Neural cell (in vitro differentiated cells): Measurements from ENCODE around the gene PDGFB. TPM values are rescaled to one million over a fixed set of nuclear protein-coding genes. Genes with fewer than 3 reads are reported as not detected.

Experiments
- H2AFZ ChIP-seq: fragments of 200-600, 300-800 bp; sonication (generic), shearing (Covaris generic); 2 replicates; pipeline ENCODE4 v1.6.0; 2014; ENCODE audit warnings: low read depth, mild to moderate bottlenecking, antibody characterized with exemption, low read length, moderate library complexity
- H3F3A ChIP-seq: fragments of 200-600 bp; shearing (Covaris generic); 2 replicates; pipeline ENCODE4 v1.6.1; 2016; ENCODE audit warnings: mild to moderate bottlenecking, moderate library complexity, mixed read lengths, antibody characterized with exemption, low read length; ENCODE audit not compliant: insufficient read depth, poor library complexity, severe bottlenecking
- H3K27ac ChIP-seq: fragments of 200-600, 300-800 bp; sonication (generic), shearing (Covaris generic); 2 replicates; pipeline ENCODE4 v1.5.1; 2014; ENCODE audit warnings: mild to moderate bottlenecking, low read length, moderate library complexity
- H3K27me3 ChIP-seq: fragments of 300-800, 200-600 bp; sonication (generic), shearing (Covaris generic); 2 replicates; pipeline ENCODE4 v1.6.0; 2014; ENCODE audit warnings: mild to moderate bottlenecking, low read depth, low read length, moderate library complexity; ENCODE audit not compliant: insufficient read depth
- H3K36me3 ChIP-seq: fragments of 300-800, 200-600 bp; sonication (generic), shearing (Covaris generic); 2 replicates; pipeline ENCODE4 v1.5.1; 2014; ENCODE audit warnings: mild to moderate bottlenecking, antibody characterized with exemption, low read length, moderate library complexity; ENCODE audit not compliant: insufficient read depth
- H3K4me2 ChIP-seq: fragments of 300-800, 200-600 bp; sonication (generic), shearing (Covaris generic); 2 replicates; pipeline ENCODE4 v1.6.0; 2014; ENCODE audit warnings: mild to moderate bottlenecking, low read length
- H3K4me3 ChIP-seq: fragments of 300-800, 200-600 bp; sonication (generic), shearing (Covaris generic); 2 replicates; pipeline ENCODE4 v1.5.1; 2014; ENCODE audit warnings: mild to moderate bottlenecking, low read length, moderate library complexity
- H3K79me2 ChIP-seq: fragments of 200-600 bp; shearing (Covaris generic); replicated peaks from 2 replicates; pipeline ENCODE4 v1.6.0; 2014; ENCODE audit warnings: mild to moderate bottlenecking, low read length, moderate library complexity; ENCODE audit not compliant: insufficient read depth
- H3K9ac ChIP-seq: fragments of 300-800, 200-600 bp; sonication (generic), shearing (Covaris generic); 2 replicates; pipeline ENCODE4 v1.6.1; 2016; ENCODE audit warnings: mild to moderate bottlenecking, low read length, mixed read lengths
- H3K9me2 ChIP-seq: fragments of 200-600 bp; shearing (Covaris generic); 2 replicates; pipeline ENCODE4 v1.6.1; 2016; ENCODE audit warnings: mild to moderate bottlenecking, low read length, mixed read lengths; ENCODE audit not compliant: insufficient read depth
- H3K9me3 ChIP-seq: fragments of 200-600, 300-800 bp; sonication (generic), shearing (Covaris generic); 2 replicates; pipeline ENCODE4 v1.6.1; 2016; ENCODE audit warnings: mild to moderate bottlenecking, mixed run types, low read length, moderate library complexity, mixed read lengths
- H4K20me1 ChIP-seq: fragments of 200-600 bp; shearing (Covaris generic); 2 replicates; pipeline ENCODE4 v1.6.1; 2016; ENCODE audit warnings: mild to moderate bottlenecking, mixed run types; ENCODE audit not compliant: insufficient read depth
- CTCF ChIP-seq: fragments of 450-650 bp; IDR thresholded peaks from 2 replicates; pipeline ENCODE4 v1.5.1; 2014; ENCODE audit warnings: antibody characterized with exemption, mild to moderate bottlenecking, moderate library complexity; ENCODE audit not compliant: poor library complexity, severe bottlenecking
- EP300 ChIP-seq: fragments of 450-650 bp; conservative IDR thresholded peaks from 2 replicates; pipeline ENCODE4 v1.6.1; 2014; ENCODE audit warnings: antibody characterized with exemption, mild to moderate bottlenecking, moderate library complexity; ENCODE audit not compliant: poor library complexity, severe bottlenecking
- EZH2 ChIP-seq: fragments of 200-600, 300-800 bp; shearing (Covaris generic), sonication (generic); IDR thresholded peaks from 2 replicates; pipeline ENCODE4 v1.6.1; 2014; ENCODE audit warnings: antibody characterized with exemption, low read length, borderline replicate concordance, mild to moderate bottlenecking; ENCODE audit not compliant: insufficient read depth, poor library complexity, severe bottlenecking
- MXI1 ChIP-seq: fragments of 450-650 bp; conservative IDR thresholded peaks from 2 replicates; pipeline ENCODE4 v1.6.1; 2014; ENCODE audit warnings: antibody characterized with exemption, mild to moderate bottlenecking; ENCODE audit not compliant: poor library complexity, severe bottlenecking
- POLR2AphosphoS5 ChIP-seq: IDR thresholded peaks from 2 replicates; pipeline ENCODE4 v1.6.1; 2012
- RAD21 ChIP-seq: fragments of 450-650 bp; conservative IDR thresholded peaks from 2 replicates; pipeline ENCODE4 v1.6.1; 2014; ENCODE audit warnings: antibody characterized with exemption, mild to moderate bottlenecking, moderate library complexity
- REST ChIP-seq: IDR thresholded peaks from 2 replicates; pipeline ENCODE4 v1.6.1; 2012; ENCODE audit warnings: borderline replicate concordance
- SMC3 ChIP-seq: fragments of 450-650 bp; conservative IDR thresholded peaks from 2 replicates; pipeline ENCODE4 v1.6.1; 2014; ENCODE audit warnings: antibody characterized with exemption, mild to moderate bottlenecking, moderate library complexity; ENCODE audit not compliant: poor library complexity
- TAF1 ChIP-seq: IDR thresholded peaks from 2 replicates; pipeline ENCODE4 v1.6.1; 2012; ENCODE audit warnings: low read depth
- polyA plus RNA-seq: library from polyadenylated mRNA; depleted of rRNA; stranded (reverse); fragments of >200 nt; gene quantifications from 2 replicates; pipeline ENCODE4 v1.2.3, GENCODE V29; 2014

Gene PDGFB
- polyA plus RNA-seq, 1 donor from 2014 or later, result 0.61 TPM

DNA sequence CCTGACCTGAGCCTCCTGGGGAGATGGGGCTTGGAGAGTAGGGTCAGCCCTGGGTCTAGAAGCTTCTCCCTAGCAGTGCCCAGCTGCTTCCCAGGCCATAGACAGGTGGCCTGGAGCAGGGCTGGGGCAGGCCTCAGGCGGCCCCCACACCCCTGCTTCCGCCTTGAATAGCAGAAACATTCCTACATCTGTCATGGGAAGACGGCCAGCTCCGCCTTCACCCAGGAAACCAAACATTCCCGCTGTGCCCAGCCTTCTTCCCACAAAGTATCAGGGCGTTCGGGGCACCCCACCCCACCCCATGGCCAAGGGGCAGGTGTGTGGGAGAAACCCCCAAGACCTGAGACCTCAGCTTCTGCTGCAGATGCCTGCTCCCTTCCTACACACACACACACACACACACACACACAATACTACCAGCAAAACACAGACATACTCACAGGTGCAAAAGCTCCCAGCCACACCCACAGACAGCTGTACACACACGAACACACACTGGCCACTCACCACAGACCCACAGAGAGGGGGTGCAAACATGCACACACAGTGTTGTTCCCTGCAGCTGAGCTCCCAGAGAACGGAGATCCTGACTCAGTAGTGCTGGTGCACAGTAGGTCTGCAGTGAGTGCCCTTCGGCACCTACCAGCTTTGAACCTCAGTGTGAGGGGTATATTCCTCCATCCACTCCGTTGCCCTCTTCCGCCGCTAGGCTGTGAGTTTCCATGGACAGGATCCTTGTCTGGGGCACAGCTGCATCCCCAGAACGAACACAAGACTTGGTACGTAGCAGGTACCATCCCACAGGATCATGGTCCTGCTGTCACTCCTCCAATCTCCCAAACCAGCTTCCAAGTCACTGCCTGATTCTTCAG, 37.4 kb downstream of the PDGFB start:
- Histone ChIP-seq H2AFZ (no peak overlapping the region), H4K20me1 (no peaks in the 10 kb centered on the region), H3K4me2 (no peak overlapping the region), H3F3A (no peaks in the 10 kb centered on the region), H3K9ac (no peak overlapping the region), H3K79me2 (no peaks in the 10 kb centered on the region), H3K9me3 (no peaks in the 10 kb centered on the region), H3K36me3 (no peaks in the 10 kb centered on the region), H3K27ac (no peak overlapping the region), H3K4me3 (no peak overlapping the region), H3K9me2 (no peaks in the 10 kb centered on the region), H3K27me3 (no peaks in the 10 kb centered on the region)
- TF ChIP-seq SMC3 (no peak), EP300 (no peak), CTCF (no peak), EZH2 (no peak), TAF1 (no peak), RAD21 (no peak), MXI1 (no peak)

GRCh38 chr22:39206491-39206890, 38.3 kb downstream of the PDGFB start:
- no peak overlapping the region for H3K27ac ChIP-seq
- H3K4me3 ChIP-seq, result no peak overlapping the region
- H3K27me3 ChIP-seq, result no peaks in the 10 kb centered on the region
- H3K4me2 ChIP-seq, result no peak overlapping the region
- no peaks in the 10 kb centered on the region for H3F3A ChIP-seq
- H3K9me2 ChIP-seq, result no peaks in the 10 kb centered on the region
- no peaks in the 10 kb centered on the region for H4K20me1 ChIP-seq
- H3K9ac ChIP-seq, result no peak overlapping the region
- no peaks in the 10 kb centered on the region for H3K9me3 ChIP-seq
- no peaks in the 10 kb centered on the region for H3K36me3 ChIP-seq
- TF ChIP-seq TAF1 (no peak), SMC3 (no peak), RAD21 (no peak), CTCF (no peak), POLR2AphosphoS5 (no peak), EP300 (no peak), REST (no peak), MXI1 (no peak), EZH2 (no peak)
- no peaks in the 10 kb centered on the region for H3K79me2 ChIP-seq
- no peak overlapping the region for H2AFZ ChIP-seq
